Calu3 (cell line): ENCODE results near the gene FN3K. TPM values are rescaled to one million over a fixed set of nuclear protein-coding genes. Genes with fewer than 3 reads are reported as not detected.

ENCODE experiments used
- BruUV-seq: library from RNA; stranded (reverse); fragments of 400-500 nt; replicated peaks from 2 replicates; lab custom pipeline; 2021; lab: Mats Ljungman, UMichigan
- CTCF ChIA-PET: fragments of 300-600 bp; sonication (Branson Sonifier 250); formaldehyde crosslinking; loops from one replicate; lab custom pipeline; 2022; ENCODE audit warnings: antibody characterized with exemption; lab: Charles Lee
- DNase-seq: peaks from one replicate; pipeline ENCODE4 v3.0.0; 2022
- H3K27ac Mint-ChIP-seq: one replicate; pipeline ENCODE4 v1.8.0; 2022; ENCODE audit warnings: mixed read lengths; ENCODE audit not compliant: unreplicated experiment
- H3K27me3 Mint-ChIP-seq: one replicate; pipeline ENCODE4 v1.8.0; 2022; ENCODE audit warnings: mixed read lengths; ENCODE audit not compliant: unreplicated experiment
- H3K36me3 Mint-ChIP-seq: one replicate; pipeline ENCODE4 v1.8.0; 2022; ENCODE audit warnings: mild to moderate bottlenecking, moderate library complexity, mixed read lengths; ENCODE audit not compliant: insufficient read depth, unreplicated experiment
- H3K4me1 Mint-ChIP-seq: one replicate; pipeline ENCODE4 v1.8.0; 2022; ENCODE audit warnings: mild to moderate bottlenecking, low read depth, mixed read lengths; ENCODE audit not compliant: unreplicated experiment
- H3K4me3 Mint-ChIP-seq: one replicate; pipeline ENCODE4 v1.8.0; 2022; ENCODE audit warnings: mild to moderate bottlenecking, low read depth, moderate library complexity, mixed read lengths; ENCODE audit not compliant: unreplicated experiment
- H3K9me3 Mint-ChIP-seq: one replicate; pipeline ENCODE4 v1.8.0; 2022; ENCODE audit warnings: low read depth, mixed read lengths; ENCODE audit not compliant: unreplicated experiment
- intact Hi-C: fragments of 100-400 bp; cut with micrococcal nuclease; formaldehyde crosslinking; loops from one replicate; pipeline ENCODE4 v1.10.0; 2022; ENCODE audit not compliant: unreplicated experiment
- total RNA-seq: library from RNA; stranded (reverse); gene quantifications from 2 replicates; pipeline ENCODE4 v1.2.3, GENCODE V29; 2022
- TF ChIP-seq, protein P1 (sequence below): fragments of 200-600 bp; IDR thresholded peaks from one replicate; pipeline ENCODE4 v1.8.0; 2022; ENCODE audit warnings: antibody characterized with exemption; ENCODE audit not compliant: unreplicated experiment

FN3K gene
- total RNA-seq, 1 experiment from 2014 or later: 15.5 TPM

- DNase-seq: no peak
- no peak overlapping the region for H3K27ac Mint-ChIP-seq
- no peak overlapping the region for H3K4me3 Mint-ChIP-seq
- CTCF ChIA-PET: interaction anchor here (0.7 kb wide), 1 partner anchor 392 kb away, joined by 5 read pairs; no protein-coding TSS in a partner anchor
- H3K4me1 Mint-ChIP-seq: no peaks in the 10 kb centered on the region
- no peaks in the 10 kb centered on the region for H3K27me3 Mint-ChIP-seq
- no TSS peak for BruUV-seq
- H3K9me3 Mint-ChIP-seq: peaks cover 5% of the 10 kb centered on the region
- TF ChIP-seq, protein P1, sequence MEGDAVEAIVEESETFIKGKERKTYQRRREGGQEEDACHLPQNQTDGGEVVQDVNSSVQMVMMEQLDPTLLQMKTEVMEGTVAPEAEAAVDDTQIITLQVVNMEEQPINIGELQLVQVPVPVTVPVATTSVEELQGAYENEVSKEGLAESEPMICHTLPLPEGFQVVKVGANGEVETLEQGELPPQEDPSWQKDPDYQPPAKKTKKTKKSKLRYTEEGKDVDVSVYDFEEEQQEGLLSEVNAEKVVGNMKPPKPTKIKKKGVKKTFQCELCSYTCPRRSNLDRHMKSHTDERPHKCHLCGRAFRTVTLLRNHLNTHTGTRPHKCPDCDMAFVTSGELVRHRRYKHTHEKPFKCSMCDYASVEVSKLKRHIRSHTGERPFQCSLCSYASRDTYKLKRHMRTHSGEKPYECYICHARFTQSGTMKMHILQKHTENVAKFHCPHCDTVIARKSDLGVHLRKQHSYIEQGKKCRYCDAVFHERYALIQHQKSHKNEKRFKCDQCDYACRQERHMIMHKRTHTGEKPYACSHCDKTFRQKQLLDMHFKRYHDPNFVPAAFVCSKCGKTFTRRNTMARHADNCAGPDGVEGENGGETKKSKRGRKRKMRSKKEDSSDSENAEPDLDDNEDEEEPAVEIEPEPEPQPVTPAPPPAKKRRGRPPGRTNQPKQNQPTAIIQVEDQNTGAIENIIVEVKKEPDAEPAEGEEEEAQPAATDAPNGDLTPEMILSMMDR: no peak
- intact Hi-C loops: no loop called here
- peaks cover 37% of the 10 kb centered on the region for H3K36me3 Mint-ChIP-seq
Observed at GRCh38 chr17:82729479-82730260, 5.7 kb upstream of the FN3K start.

DNA sequence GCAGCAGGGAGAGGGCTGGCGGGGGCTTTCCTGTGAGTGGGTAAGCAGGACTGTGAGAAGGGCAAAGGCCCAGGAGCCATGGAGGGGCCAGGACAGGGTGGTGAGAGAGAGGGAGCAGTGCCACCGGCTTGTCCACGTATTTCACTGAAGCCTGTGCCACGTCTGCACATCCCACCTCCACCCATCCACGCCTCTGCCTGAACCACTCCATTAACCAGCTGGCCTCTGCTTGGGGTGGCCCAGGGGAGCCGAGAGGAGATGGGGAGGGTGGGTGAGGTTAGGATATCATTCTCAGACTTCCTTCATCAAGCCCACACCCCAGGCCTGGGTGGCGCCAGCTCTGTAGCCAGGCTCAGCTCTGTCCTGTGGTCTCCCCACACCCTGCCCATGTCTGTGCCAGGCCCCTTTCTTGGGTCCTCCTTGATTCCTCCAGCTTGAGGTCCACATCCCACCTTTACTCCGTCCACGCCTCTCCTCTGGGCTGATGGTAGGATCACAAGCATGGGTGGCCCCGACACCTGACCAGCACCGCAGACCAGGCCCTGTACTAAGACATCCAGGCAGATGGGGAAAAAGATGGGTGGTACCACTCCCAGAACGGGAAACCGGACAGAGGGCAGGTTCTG lies 3.2 kb upstream of the FN3K start:
- CTCF ChIA-PET: no interaction called here
- no TSS peak for BruUV-seq
- Mint-ChIP-seq H3K36me3 (peaks cover 45% of the 10 kb centered on the region), H3K9me3 (peaks cover 5% of the 10 kb centered on the region), H3K27ac (no peak overlapping the region), H3K4me1 (no peaks in the 10 kb centered on the region), H3K4me3 (no peak overlapping the region), H3K27me3 (no peaks in the 10 kb centered on the region)
- DNase-seq: no peak
- TF ChIP-seq, protein P1: no peak
- intact Hi-C loops: no loop called here

DNA sequence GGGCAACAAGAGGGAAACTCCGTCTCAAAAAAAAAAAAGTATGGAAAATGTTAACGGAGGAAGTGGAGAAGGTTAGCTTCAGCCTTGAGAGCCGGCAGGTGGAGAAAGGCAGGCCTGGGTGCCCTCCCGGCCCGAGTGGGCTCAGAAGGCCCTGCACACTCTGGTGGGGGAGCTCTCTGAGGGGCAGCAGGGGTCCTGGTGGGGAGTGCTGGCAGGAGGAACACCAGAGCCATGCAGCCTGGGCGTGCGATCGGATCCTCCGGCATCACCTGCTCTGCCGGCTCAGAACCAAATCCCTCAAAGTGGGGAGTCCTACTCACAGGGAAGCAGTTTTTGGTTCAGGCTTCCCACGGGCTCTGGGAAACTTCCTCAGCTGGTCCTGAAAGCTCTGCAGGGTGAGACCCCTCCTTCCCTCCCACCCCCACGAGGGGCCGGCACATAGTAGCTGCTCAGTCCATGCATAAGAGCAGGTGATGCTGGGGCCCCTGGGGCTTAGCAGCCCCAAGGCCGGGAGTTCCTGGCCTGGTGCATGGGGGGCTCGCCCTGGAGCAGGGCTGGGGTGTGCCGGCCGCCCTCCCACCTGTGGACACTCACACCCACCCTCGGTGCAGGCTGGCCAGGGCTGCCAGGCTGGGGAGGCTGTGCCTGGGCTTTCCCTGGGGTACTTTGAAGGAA lies 1.2 kb downstream of the FN3K start:
- H3K27ac Mint-ChIP-seq: no peak overlapping the region
- H3K9me3 Mint-ChIP-seq: peaks cover 5% of the 10 kb centered on the region
- TF ChIP-seq, protein P1: no peak
- no peak for DNase-seq
- TSS peak; percentile 29 for BruUV-seq
- peaks cover 37% of the 10 kb centered on the region for H3K36me3 Mint-ChIP-seq
- H3K4me3 Mint-ChIP-seq: peak overlapping the region; percentile 68
- no peaks in the 10 kb centered on the region for H3K27me3 Mint-ChIP-seq
- no peaks in the 10 kb centered on the region for H3K4me1 Mint-ChIP-seq
- CTCF ChIA-PET: no interaction called here
- intact Hi-C loops: no loop called here

DNA sequence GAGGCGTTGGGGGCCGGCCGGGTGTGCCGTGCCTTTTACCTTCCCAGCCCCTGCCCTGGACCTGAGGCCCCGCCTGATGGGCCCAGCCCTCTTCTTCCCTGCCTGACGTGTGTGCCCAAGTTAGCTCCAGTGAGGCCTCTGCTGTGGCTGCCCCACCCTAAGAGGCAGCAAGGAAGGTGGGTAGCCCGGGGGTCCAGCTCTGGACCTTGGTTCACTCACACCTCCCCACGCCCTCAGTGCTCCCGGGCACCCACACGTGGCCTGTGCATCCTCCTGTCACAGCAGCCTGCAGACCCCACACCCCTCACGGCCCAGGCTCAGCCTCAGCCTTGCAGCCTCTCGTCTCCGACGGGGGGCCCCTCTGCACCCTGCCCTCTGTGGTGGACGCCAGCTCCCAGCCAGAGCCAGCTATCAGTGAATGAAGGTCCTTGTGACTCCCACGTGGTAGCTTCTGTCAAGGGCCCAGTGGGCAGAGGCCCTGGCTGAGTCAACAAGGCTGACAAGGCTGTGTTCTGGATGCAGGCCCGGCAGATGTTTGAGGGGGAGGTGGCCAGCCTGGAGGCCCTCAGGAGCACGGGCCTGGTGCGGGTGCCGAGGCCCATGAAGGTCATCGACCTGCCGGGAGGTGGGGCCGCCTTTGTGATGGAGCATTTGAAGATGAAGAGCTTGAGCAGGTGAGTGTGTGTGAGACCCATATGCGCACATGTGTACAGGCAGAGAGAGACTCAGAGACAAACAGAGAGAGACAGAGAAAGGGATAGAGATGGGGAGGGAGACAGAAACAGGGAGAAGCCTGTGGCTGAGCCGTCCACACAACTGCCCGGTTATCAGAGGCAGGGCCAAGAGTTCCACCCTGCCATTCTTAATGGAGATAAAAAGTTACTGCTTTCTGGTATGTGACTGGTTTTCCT lies 2.8 kb downstream of the FN3K start:
- Mint-ChIP-seq H3K27me3 (no peaks in the 10 kb centered on the region), H3K4me3 (no peak overlapping the region), H3K27ac (no peak overlapping the region), H3K4me1 (no peaks in the 10 kb centered on the region), H3K9me3 (peaks cover 3% of the 10 kb centered on the region), H3K36me3 (peaks cover 39% of the 10 kb centered on the region)
- BruUV-seq: no TSS peak
- CTCF ChIA-PET: no interaction called here
- intact Hi-C loops: no loop called here
- DNase-seq: no peak
- TF ChIP-seq, protein P1: no peak
